Natural killer cell (primary cell): ENCODE data around the gene UTS2. TPM values are rescaled to one million over a fixed set of nuclear protein-coding genes. Genes with fewer than 3 reads are reported as not detected.

Experiments
- ATAC-seq, 3 donors: fragments of 150-1000 bp in 2 of 3; fragments of 200-7000 bp in 1 of 3; cut with Tn5 transposase; 1 replicate in 1 of 3; 2 replicates in 2 of 3; pipeline ENCODE4 v1.10.0; 2021; ENCODE audit warnings: mild to moderate bottlenecking in 2 of 3, moderate library complexity in 2 of 3
- DNase-seq, 2 donors: peaks; one replicate each; pipeline versions ENCODE4 v3.0.0 to v3.0.0-alpha.2; 2013 to 2021; ENCODE audit warnings: mixed read lengths in 1 of 2
- H3K27ac ChIP-seq: one replicate; pipeline ENCODE4 v1.5.1; 2013; ENCODE audit warnings: mild to moderate bottlenecking, low read length
- H3K27me3 ChIP-seq: one replicate; pipeline ENCODE4 v1.6.1; 2013; ENCODE audit warnings: low read length; ENCODE audit not compliant: control insufficient read depth, insufficient read depth
- H3K36me3 ChIP-seq: one replicate; pipeline ENCODE4 v1.6.1; 2013; ENCODE audit warnings: low read length; ENCODE audit not compliant: control insufficient read depth, insufficient read depth
- H3K4me1 ChIP-seq: one replicate; pipeline ENCODE4 v1.6.1; 2013; ENCODE audit warnings: low read length; ENCODE audit not compliant: control insufficient read depth, insufficient read depth
- H3K4me3 ChIP-seq: one replicate; pipeline ENCODE4 v1.5.1; 2013; ENCODE audit warnings: low read length
- H3K9me3 ChIP-seq: one replicate; pipeline ENCODE4 v1.6.1; 2013; ENCODE audit warnings: low read length; ENCODE audit not compliant: control insufficient read depth, insufficient read depth
- H3K27ac Mint-ChIP-seq, 2 donors: one replicate each; pipeline ENCODE4 v1.8.0; 2022; ENCODE audit warnings: mild to moderate bottlenecking in 2 of 2, mixed read lengths in 2 of 2, moderate library complexity in 1 of 2
- H3K27me3 Mint-ChIP-seq, 2 donors: one replicate each; pipeline ENCODE4 v1.8.0; 2022; ENCODE audit warnings: low read depth in 2 of 2, mixed read lengths in 2 of 2
- H3K36me3 Mint-ChIP-seq: one replicate; pipeline ENCODE4 v1.8.0; 2022; ENCODE audit warnings: mixed read lengths
- H3K4me1 Mint-ChIP-seq, 2 donors: one replicate each; pipeline ENCODE4 v1.8.0; 2022; ENCODE audit warnings: mixed read lengths in 2 of 2
- H3K4me3 Mint-ChIP-seq: one replicate; pipeline ENCODE4 v1.8.0; 2022; ENCODE audit warnings: mild to moderate bottlenecking, moderate library complexity, mixed read lengths
- H3K9me3 Mint-ChIP-seq, 2 donors: one replicate each; pipeline ENCODE4 v1.8.0; 2022; ENCODE audit warnings: mixed read lengths in 2 of 2
- CTCF ChIP-seq: fragments of 200-600 bp; IDR thresholded peaks from one replicate; pipeline ENCODE4 v1.8.0; 2022; ENCODE audit warnings: antibody characterized with exemption
- WGBS: methylation state at CpG from one replicate; pipeline ENCODE4 v1.1.7; 2013; ENCODE audit warnings: missing lambda C conversion rate; ENCODE audit not compliant: insufficient coverage; 5-methylcytosine and 5-hydroxymethylcytosine counted together
- intact Hi-C: fragments of 100-400 bp; cut with micrococcal nuclease; formaldehyde crosslinking; loops from one replicate; pipeline ENCODE4 v1.14.2; 2022
- total RNA-seq, 4 donors: library from RNA; stranded (reverse); fragments of 120-200 nt in 1 of 4; gene quantifications; one replicate each; pipeline versions ENCODE4 v1.2.3 to v1.2.4, GENCODE V29; 2013 to 2022

UTS2 gene
- total RNA-seq, 3 donors from 2014 or later (not counting 1 experiment from before 2014, with no cell fraction given) = 3.9 to 7.7 (median 7.5) TPM

GRCh38 chr1:7805460-7805859 is 47.4 kb downstream of the UTS2 start:
- intact Hi-C loops = loop anchor here (5.0 kb wide), 1 partner anchor 212 kb away; no protein-coding TSS in a partner anchor
- ATAC-seq (no peak), DNase-seq (no peak)
- H3K36me3 Mint-ChIP-seq = no peaks in the 10 kb centered on the region
- peaks cover 0 to 5% of the 10 kb centered on the region in 2 donors for H3K4me1 Mint-ChIP-seq
- Histone ChIP-seq H3K27me3 (no peaks in the 10 kb centered on the region), H3K9me3 (no peaks in the 10 kb centered on the region), H3K36me3 (peaks cover 20% of the 10 kb centered on the region), H3K4me3 (no peak overlapping the region), H3K4me1 (no peaks in the 10 kb centered on the region), H3K27ac (no peak overlapping the region)
- no peak for TF ChIP-seq CTCF
- no peaks in the 10 kb centered on the region for H3K9me3 Mint-ChIP-seq
- H3K27me3 Mint-ChIP-seq = no peaks in the 10 kb centered on the region
- 89% methylated on average over 8 of the region's 9 CpGs for WGBS
- no peak overlapping the region for H3K4me3 Mint-ChIP-seq
- H3K27ac Mint-ChIP-seq = no peak overlapping the region

Other genes starting within 250 kb of the UTS2 start
- gene VAMP3, start 81.8 kb downstream of the UTS2 start, total RNA-seq = 100 to 1,000 TPM in 1 of 3 donors, 10 to 100 TPM in 2; 86.9 to 110 (median 92.2) TPM
- 10 to 100 TPM in 2 of 3 donors, 1 to 10 TPM in 1; 9.1 to 20.8 (median 19.2) TPM for gene PER3, start 68.8 kb downstream of the UTS2 start, total RNA-seq
- 1 to 10 TPM; 2.6 to 6.4 (median 4.2) TPM for gene TNFRSF9, start 87.8 kb upstream of the UTS2 start, total RNA-seq
- 100 to 1,000 TPM; 120 to 127 (median 127) TPM for gene PARK7, start 108.6 kb upstream of the UTS2 start, total RNA-seq
- 1 to 10 TPM; 2.9 to 4.9 (median 4.0) TPM for gene ERRFI1, start 173.2 kb upstream of the UTS2 start, total RNA-seq